Immature natural killer cell (primary cell): ENCODE results near the gene TEKT1. TPM values are rescaled to one million over a fixed set of nuclear protein-coding genes. Genes with fewer than 3 reads are reported as not detected.
"Not testable (repeated sequence)": the region's sequence is repeated elsewhere in the genome, so short reads cannot be mapped to it uniquely, and the experiment has no call there.

Source experiments
- DNase-seq, 3 donors: peaks; one replicate each; pipeline ENCODE4 v3.0.0; 2022; ENCODE audit warnings: mixed read lengths in 1 of 3
- H3K27ac Mint-ChIP-seq, 6 donors: one replicate each; pipeline ENCODE4 v1.8.0; 2020; ENCODE audit warnings: mixed read lengths in 6 of 6, mild to moderate bottlenecking in 5 of 6, inconsistent platforms in 4 of 6, moderate library complexity in 3 of 6
- H3K27me3 Mint-ChIP-seq, 3 donors: one replicate each; pipeline ENCODE4 v1.8.0; 2020 to 2021; ENCODE audit warnings: low read depth in 3 of 3, mild to moderate bottlenecking in 3 of 3, mixed read lengths in 3 of 3, moderate library complexity in 3 of 3, inconsistent platforms in 1 of 3
- H3K36me3 Mint-ChIP-seq, 3 donors: one replicate each; pipeline ENCODE4 v1.8.0; 2020; ENCODE audit warnings: mixed read lengths in 3 of 3, inconsistent platforms in 2 of 3, mild to moderate bottlenecking in 2 of 3
- H3K4me1 Mint-ChIP-seq, 2 donors: one replicate each; pipeline ENCODE4 v1.8.0; 2020; ENCODE audit warnings: inconsistent platforms in 2 of 2, mild to moderate bottlenecking in 2 of 2, mixed read lengths in 2 of 2, moderate library complexity in 1 of 2
- H3K4me3 Mint-ChIP-seq, 5 donors: one replicate each; pipeline ENCODE4 v1.8.0; 2020; ENCODE audit warnings: mild to moderate bottlenecking in 5 of 5, mixed read lengths in 5 of 5, inconsistent platforms in 3 of 5, moderate library complexity in 3 of 5
- H3K9me3 Mint-ChIP-seq, 6 donors: one replicate each; pipeline ENCODE4 v1.8.0; 2020; ENCODE audit warnings: mild to moderate bottlenecking in 6 of 6, mixed read lengths in 6 of 6, inconsistent platforms in 4 of 6, moderate library complexity in 3 of 6
- polyA plus RNA-seq, 3 donors: library from polyadenylated mRNA; unstranded; fragments of 300-500 nt; fragmentation: Illumina TruSeq; gene quantifications; one replicate each; pipeline ENCODE4 v1.2.3, GENCODE V29; 2021

TEKT1 gene
- polyA plus RNA-seq, 3 donors from 2014 or later = not detected

- Mint-ChIP-seq H3K27ac (peak overlapping the region in 1 of 6 donors; percentile 39), H3K27me3 (peaks cover 7 to 16% (median 11%) of the 10 kb centered on the region in 3 donors), H3K4me3 (peak overlapping the region in 1 of 5 donors; percentile 10)
- not testable (repeated sequence) for H3K9me3 Mint-ChIP-seq, H3K4me1 Mint-ChIP-seq, H3K36me3 Mint-ChIP-seq
- DNase-seq = peak in 1 of 3 donors; percentile 26
Measured at GRCh38 chr17:6848545-6849179, 17.1 kb upstream of the TEKT1 start.

DNA sequence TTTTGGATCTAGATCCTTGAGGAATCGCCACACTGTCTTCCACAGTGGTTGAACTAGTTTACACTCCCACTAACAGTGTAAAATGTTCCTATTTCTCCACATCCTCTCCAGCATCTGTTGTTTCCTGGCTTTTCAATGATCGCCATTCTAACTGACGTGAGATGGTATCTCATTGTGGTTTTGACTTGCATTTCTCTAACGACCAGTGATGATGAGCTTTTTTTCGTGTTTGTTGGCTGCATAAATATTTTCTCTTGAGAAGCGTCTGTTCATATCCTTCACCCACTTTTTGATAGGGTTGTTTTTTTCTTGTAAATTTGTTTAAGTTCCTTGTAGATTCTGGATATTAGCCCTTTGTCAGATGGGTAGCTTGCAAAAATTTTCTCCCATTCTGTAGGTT lies 14.6 kb upstream of the TEKT1 start:
- H3K36me3 Mint-ChIP-seq, H3K9me3 Mint-ChIP-seq, H3K4me3 Mint-ChIP-seq, H3K4me1 Mint-ChIP-seq, DNase-seq, H3K27ac Mint-ChIP-seq: not testable (repeated sequence)
- peaks cover 7 to 19% (median 13%) of the 10 kb centered on the region in 3 donors for H3K27me3 Mint-ChIP-seq

DNA sequence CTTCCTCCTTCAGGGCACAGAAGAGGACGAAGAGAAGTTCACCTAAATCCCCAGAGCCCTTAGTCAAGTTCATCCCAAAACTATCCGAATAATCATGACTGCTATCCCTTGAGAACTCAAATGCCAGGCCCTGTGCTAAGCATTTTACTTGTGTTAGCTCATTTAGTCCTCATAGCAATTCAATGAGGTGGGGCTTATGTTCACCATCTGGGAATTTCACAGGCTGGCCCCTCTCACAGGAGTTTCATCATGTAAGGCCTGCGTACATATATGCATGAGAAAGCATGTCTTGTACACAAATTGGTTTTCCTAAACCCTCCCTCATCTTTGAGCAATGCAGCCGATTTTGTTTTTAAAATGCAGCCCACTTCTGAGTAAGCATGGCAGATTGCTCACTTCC lies 12.9 kb upstream of the TEKT1 start:
- not testable (repeated sequence) for H3K36me3 Mint-ChIP-seq, H3K9me3 Mint-ChIP-seq, H3K4me3 Mint-ChIP-seq, H3K27ac Mint-ChIP-seq, H3K4me1 Mint-ChIP-seq, DNase-seq
- peaks cover 5 to 25% (median 13%) of the 10 kb centered on the region in 3 donors for H3K27me3 Mint-ChIP-seq

- no peak overlapping the region for H3K4me3 Mint-ChIP-seq
- no peak overlapping the region for H3K27ac Mint-ChIP-seq
- peaks cover 5 to 23% (median 13%) of the 10 kb centered on the region in 3 donors for H3K27me3 Mint-ChIP-seq
- H3K9me3 Mint-ChIP-seq = no peaks in the 10 kb centered on the region
- DNase-seq = peak; percentile 24 to 39 (median 29)
- H3K4me1 Mint-ChIP-seq = no peaks in the 10 kb centered on the region
- no peaks in the 10 kb centered on the region for H3K36me3 Mint-ChIP-seq
Measured at GRCh38 chr17:6843241-6843880, 11.8 kb upstream of the TEKT1 start.

- not testable (repeated sequence) for DNase-seq, H3K4me3 Mint-ChIP-seq, H3K4me1 Mint-ChIP-seq, H3K36me3 Mint-ChIP-seq, H3K27ac Mint-ChIP-seq, H3K9me3 Mint-ChIP-seq
- H3K27me3 Mint-ChIP-seq = peaks cover 4 to 25% (median 12%) of the 10 kb centered on the region in 3 donors
Measured at GRCh38 chr17:6841769-6842168, 10.2 kb upstream of the TEKT1 start.

GRCh38 chr17:6830383-6830986 lies 1.0 kb downstream of the TEKT1 start:
- Mint-ChIP-seq H3K36me3 (no peaks in the 10 kb centered on the region), H3K4me1 (peaks cover 9 to 12% of the 10 kb centered on the region in 2 donors), H3K9me3 (peaks cover 0 to 5% (median 0%) of the 10 kb centered on the region in 6 donors), H3K27ac (peak overlapping the region in 3 of 6 donors; percentile 6 to 46 (median 16)), H3K4me3 (no peak overlapping the region), H3K27me3 (peaks cover 12 to 35% (median 17%) of the 10 kb centered on the region in 3 donors)
- no peak for DNase-seq

GRCh38 chr17:6823011-6823442 lies 8.5 kb downstream of the TEKT1 start:
- Mint-ChIP-seq H3K4me3 (no peak overlapping the region), H3K9me3 (peaks cover 0 to 6% (median 0%) of the 10 kb centered on the region in 6 donors), H3K4me1 (no peaks in the 10 kb centered on the region), H3K36me3 (no peaks in the 10 kb centered on the region), H3K27ac (no peak overlapping the region), H3K27me3 (peaks cover 0 to 14% (median 9%) of the 10 kb centered on the region in 3 donors)
- DNase-seq = no peak

- H3K27ac Mint-ChIP-seq = no peak overlapping the region
- H3K4me1 Mint-ChIP-seq = no peaks in the 10 kb centered on the region
- no peak overlapping the region for H3K4me3 Mint-ChIP-seq
- H3K36me3 Mint-ChIP-seq = no peaks in the 10 kb centered on the region
- peaks cover 0 to 3% (median 0%) of the 10 kb centered on the region in 6 donors for H3K9me3 Mint-ChIP-seq
- DNase-seq = no peak
- H3K27me3 Mint-ChIP-seq = peaks cover 0 to 14% (median 4%) of the 10 kb centered on the region in 3 donors
Measured at GRCh38 chr17:6818938-6819337, 12.6 kb downstream of the TEKT1 start.

DNA sequence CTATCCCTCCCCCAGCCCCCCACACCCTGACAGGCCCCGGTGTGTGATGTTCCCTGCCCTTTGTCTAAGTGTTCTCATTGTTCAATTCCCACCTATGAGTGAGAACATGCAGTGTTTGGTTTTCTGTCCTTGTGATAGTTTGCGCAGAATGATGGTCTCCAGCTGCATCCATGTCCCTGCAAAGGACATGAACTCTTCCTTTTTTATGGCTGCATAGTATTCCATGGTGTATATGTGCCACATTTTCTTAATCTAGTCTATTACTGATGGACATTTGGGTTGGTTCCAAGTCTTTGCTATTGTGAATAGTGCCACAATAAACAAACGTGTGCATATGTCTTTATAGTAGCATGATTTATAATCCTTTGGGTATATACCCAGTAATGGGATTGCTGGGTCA lies 15.2 kb downstream of the TEKT1 start:
- H3K27ac Mint-ChIP-seq, H3K4me1 Mint-ChIP-seq, H3K4me3 Mint-ChIP-seq, DNase-seq, H3K27me3 Mint-ChIP-seq, H3K36me3 Mint-ChIP-seq, H3K9me3 Mint-ChIP-seq: not testable (repeated sequence)

GRCh38 chr17:6815775-6816174 lies 15.8 kb downstream of the TEKT1 start:
- Mint-ChIP-seq H3K4me3 (no peak overlapping the region), H3K4me1 (no peaks in the 10 kb centered on the region), H3K36me3 (no peaks in the 10 kb centered on the region), H3K27ac (no peak overlapping the region), H3K27me3 (peaks cover 0 to 10% (median 3%) of the 10 kb centered on the region in 3 donors), H3K9me3 (peaks cover 0 to 3% (median 0%) of the 10 kb centered on the region in 6 donors)
- no peak for DNase-seq

- Mint-ChIP-seq H3K27ac (no peak overlapping the region), H3K9me3 (no peaks in the 10 kb centered on the region), H3K4me3 (no peak overlapping the region), H3K4me1 (no peaks in the 10 kb centered on the region), H3K27me3 (peaks cover 0 to 12% (median 3%) of the 10 kb centered on the region in 3 donors), H3K36me3 (no peaks in the 10 kb centered on the region)
- no peak for DNase-seq
Measured at GRCh38 chr17:6812295-6812694, 19.2 kb downstream of the TEKT1 start.

GRCh38 chr17:6811510-6811909 lies 20.0 kb downstream of the TEKT1 start:
- Mint-ChIP-seq H3K9me3 (no peaks in the 10 kb centered on the region), H3K27me3 (peaks cover 0 to 12% (median 3%) of the 10 kb centered on the region in 3 donors), H3K27ac (no peak overlapping the region)

GRCh38 chr17:6800422-6801027 lies 31.0 kb downstream of the TEKT1 start:
- Mint-ChIP-seq H3K27me3 (peaks cover 0 to 15% (median 7%) of the 10 kb centered on the region in 3 donors), H3K36me3 (no peaks in the 10 kb centered on the region), H3K4me3 (no peak overlapping the region), H3K4me1 (no peaks in the 10 kb centered on the region), H3K27ac (no peak overlapping the region), H3K9me3 (no peaks in the 10 kb centered on the region)
- DNase-seq = no peak

More at GRCh38 chr17:6811510-6811909, 20.0 kb downstream of the TEKT1 start:
- Mint-ChIP-seq H3K4me3 (no peak overlapping the region), H3K4me1 (no peaks in the 10 kb centered on the region), H3K36me3 (no peaks in the 10 kb centered on the region)
- no peak for DNase-seq

- Mint-ChIP-seq H3K4me3 (no peak overlapping the region), H3K4me1 (no peaks in the 10 kb centered on the region), H3K9me3 (no peaks in the 10 kb centered on the region), H3K27ac (no peak overlapping the region), H3K36me3 (no peaks in the 10 kb centered on the region), H3K27me3 (peaks cover 0 to 10% (median 7%) of the 10 kb centered on the region in 3 donors)
- no peak for DNase-seq
Measured at GRCh38 chr17:6799738-6800137, 31.8 kb downstream of the TEKT1 start.
